ENCODE results near the gene TRAPPC2L. TPM values are rescaled to one million over a fixed set of nuclear protein-coding genes. Genes with fewer than 3 reads are reported as not detected.

The TRAPPC2L gene
- total RNA-seq, 1 experiment from 2014 or later = 79.1 TPM

- TSS peak; percentile 14 for BruUV-seq (replicated peaks)
- Mint-ChIP-seq H3K4me3 (ENCODE audit: low read depth, unreplicated experiment) (peak within 1 kb of the TSS; percentile 97), H3K36me3 (ENCODE audit: insufficient read depth, unreplicated experiment) (peaks cover 68% of the 10 kb centered on the region), H3K4me1 (ENCODE audit: low read depth, unreplicated experiment) (peaks cover 12% of the 10 kb centered on the region), H3K27ac (ENCODE audit: unreplicated experiment) (peak within 1 kb of the TSS; percentile 97), H3K9me3 (ENCODE audit: low read depth, unreplicated experiment) (no peaks in the 10 kb centered on the region), H3K27me3 (ENCODE audit: unreplicated experiment) (no peaks in the 10 kb centered on the region)
- DNase-seq = peak; percentile 99
- CTCF ChIA-PET = interaction anchor here (0.6 to 3.3 kb wide), 10 partner anchors 19 to 355 kb away, joined by 3 to 16 read pairs (median 4); no protein-coding TSS in a partner anchor
- intact Hi-C loops (cut with micrococcal nuclease; ENCODE audit: unreplicated experiment) = loop anchor here (2.0 kb wide), 1 partner anchor 359 kb away; the partner anchor contains the start of gene CDH15
- no peak for TF ChIP-seq CTCF (IDR thresholded peaks at IDR 0.05; ENCODE audit: unreplicated experiment)
Measured at GRCh38 chr16:88811769-88812512, 45.0 kb upstream of the TRAPPC2L start, which contains the start of gene APRT. APRT (minus strand) TSS chr16:88811928; CDS start chr16:88811899, 29 bp downstream.

- no TSS peak for BruUV-seq (replicated peaks)
- H3K27me3 Mint-ChIP-seq (ENCODE audit: unreplicated experiment) = no peaks in the 10 kb centered on the region
- DNase-seq = peak; percentile 53
- H3K9me3 Mint-ChIP-seq (ENCODE audit: low read depth, unreplicated experiment) = no peaks in the 10 kb centered on the region
- peaks cover 66% of the 10 kb centered on the region for H3K36me3 Mint-ChIP-seq (ENCODE audit: insufficient read depth, unreplicated experiment)
- H3K27ac Mint-ChIP-seq (ENCODE audit: unreplicated experiment) = peak overlapping the region; percentile 97
- H3K4me1 Mint-ChIP-seq (ENCODE audit: low read depth, unreplicated experiment) = peaks cover 12% of the 10 kb centered on the region
- peak overlapping the region; percentile 97 for H3K4me3 Mint-ChIP-seq (ENCODE audit: low read depth, unreplicated experiment)
- intact Hi-C loops (cut with micrococcal nuclease; ENCODE audit: unreplicated experiment) = loop anchor here (2.0 kb wide), 1 partner anchor 358 kb away; the partner anchor contains the start of gene CDH15
- TF ChIP-seq CTCF (IDR thresholded peaks at IDR 0.05; ENCODE audit: unreplicated experiment) = no peak
- CTCF ChIA-PET = interaction anchor here (0.6 to 3.3 kb wide), 7 partner anchors 15 to 357 kb away, joined by 3 to 15 read pairs (median 3); no protein-coding TSS in a partner anchor
Measured at GRCh38 chr16:88812513-88813268, 44.2 kb upstream of the TRAPPC2L start.

- no peaks in the 10 kb centered on the region for H3K27me3 Mint-ChIP-seq (ENCODE audit: unreplicated experiment)
- intact Hi-C loops (cut with micrococcal nuclease; ENCODE audit: unreplicated experiment) = loop anchor here (2.0 kb wide), 1 partner anchor 357 kb away; the partner anchor contains the start of gene CDH15
- H3K36me3 Mint-ChIP-seq (ENCODE audit: insufficient read depth, unreplicated experiment) = peaks cover 58% of the 10 kb centered on the region
- no peak overlapping the region for H3K4me3 Mint-ChIP-seq (ENCODE audit: low read depth, unreplicated experiment)
- H3K9me3 Mint-ChIP-seq (ENCODE audit: low read depth, unreplicated experiment) = no peaks in the 10 kb centered on the region
- BruUV-seq (replicated peaks) = no TSS peak
- CTCF ChIA-PET = interaction anchor here (0.6 to 3.3 kb wide), 4 partner anchors 14 to 356 kb away, joined by 3 to 15 read pairs (median 4); no protein-coding TSS in a partner anchor
- no peak for TF ChIP-seq CTCF (IDR thresholded peaks at IDR 0.05; ENCODE audit: unreplicated experiment)
- DNase-seq = no peak
- peak overlapping the region; percentile 97 for H3K27ac Mint-ChIP-seq (ENCODE audit: unreplicated experiment)
- H3K4me1 Mint-ChIP-seq (ENCODE audit: low read depth, unreplicated experiment) = peaks cover 12% of the 10 kb centered on the region
Measured at GRCh38 chr16:88813269-88814143, 43.4 kb upstream of the TRAPPC2L start.

- intact Hi-C loops (cut with micrococcal nuclease; ENCODE audit: unreplicated experiment) = no loop called here
- BruUV-seq (replicated peaks) = no TSS peak
- Mint-ChIP-seq H3K27ac (ENCODE audit: unreplicated experiment) (no peak overlapping the region), H3K9me3 (ENCODE audit: low read depth, unreplicated experiment) (no peaks in the 10 kb centered on the region), H3K27me3 (ENCODE audit: unreplicated experiment) (no peaks in the 10 kb centered on the region), H3K36me3 (ENCODE audit: insufficient read depth, unreplicated experiment) (peaks cover 52% of the 10 kb centered on the region), H3K4me3 (ENCODE audit: low read depth, unreplicated experiment) (no peak overlapping the region), H3K4me1 (ENCODE audit: low read depth, unreplicated experiment) (peaks cover 12% of the 10 kb centered on the region)
- DNase-seq = no peak
- CTCF ChIA-PET = no interaction called here
- TF ChIP-seq CTCF (IDR thresholded peaks at IDR 0.05; ENCODE audit: unreplicated experiment) = no peak
Measured at GRCh38 chr16:88814144-88814502, 42.8 kb upstream of the TRAPPC2L start.
